Activated naive CD4-positive, alpha-beta T cell treated with anti-CD3 and anti-CD28 coated beads, Interleukin-2, amount 50 U/mL, for 72 hours (primary cell): ENCODE results near the gene SUSD2. TPM values are rescaled to one million over a fixed set of nuclear protein-coding genes. Genes with fewer than 3 reads are reported as not detected.
A peak's percentile ranks its signal among the peaks of the same experiment; 100 is the strongest.
"Not testable (repeated sequence)": the region's sequence is repeated elsewhere in the genome, so short reads cannot be mapped to it uniquely, and the experiment has no call there.

ENCODE experiments used
- ATAC-seq, 2 donors: fragments of 150-1000 bp; cut with Tn5 transposase; 2 replicates each; pipeline ENCODE4 v1.10.0; 2021; ENCODE audit warnings: mild to moderate bottlenecking in 2 of 2, moderate library complexity in 2 of 2
- DNase-seq, 2 donors: peaks; one replicate each; pipeline ENCODE4 v3.0.0; 2021 to 2022; ENCODE audit warnings: low spot score in 2 of 2
- H3K27ac Mint-ChIP-seq, 2 donors: one replicate each; pipeline ENCODE4 v1.8.0; 2022; ENCODE audit warnings: mild to moderate bottlenecking in 2 of 2, mixed read lengths in 2 of 2
- H3K36me3 Mint-ChIP-seq, 2 donors: one replicate each; pipeline ENCODE4 v1.8.0; 2022; ENCODE audit warnings: mixed read lengths in 2 of 2
- H3K9me3 Mint-ChIP-seq, 2 donors: one replicate each; pipeline ENCODE4 v1.8.0; 2022; ENCODE audit warnings: mixed read lengths in 2 of 2
- total RNA-seq, 2 donors: library from RNA; stranded (reverse); gene quantifications; one replicate each; pipeline ENCODE4 v1.2.3, GENCODE V29; 2022

The SUSD2 gene
- 1 to 10 TPM in 1 of 2 donors, under 1 TPM in 1; 0.20 to 1.6 TPM for total RNA-seq

GRCh38 chr22:24181088-24181995 is at the start of gene SUSD2:
TSS of gene SUSD2 (plus strand) at chr22:24181487. CDS start at chr22:24181520, 33 bp downstream.
- peak within 1 kb of the TSS in 1 of 2 donors; percentile 49 for H3K27ac Mint-ChIP-seq
- no peaks in the 10 kb centered on the region for H3K36me3 Mint-ChIP-seq
- H3K9me3 Mint-ChIP-seq, result no peaks in the 10 kb centered on the region
- ATAC-seq, result no peak
- DNase-seq, result no peak

DNA sequence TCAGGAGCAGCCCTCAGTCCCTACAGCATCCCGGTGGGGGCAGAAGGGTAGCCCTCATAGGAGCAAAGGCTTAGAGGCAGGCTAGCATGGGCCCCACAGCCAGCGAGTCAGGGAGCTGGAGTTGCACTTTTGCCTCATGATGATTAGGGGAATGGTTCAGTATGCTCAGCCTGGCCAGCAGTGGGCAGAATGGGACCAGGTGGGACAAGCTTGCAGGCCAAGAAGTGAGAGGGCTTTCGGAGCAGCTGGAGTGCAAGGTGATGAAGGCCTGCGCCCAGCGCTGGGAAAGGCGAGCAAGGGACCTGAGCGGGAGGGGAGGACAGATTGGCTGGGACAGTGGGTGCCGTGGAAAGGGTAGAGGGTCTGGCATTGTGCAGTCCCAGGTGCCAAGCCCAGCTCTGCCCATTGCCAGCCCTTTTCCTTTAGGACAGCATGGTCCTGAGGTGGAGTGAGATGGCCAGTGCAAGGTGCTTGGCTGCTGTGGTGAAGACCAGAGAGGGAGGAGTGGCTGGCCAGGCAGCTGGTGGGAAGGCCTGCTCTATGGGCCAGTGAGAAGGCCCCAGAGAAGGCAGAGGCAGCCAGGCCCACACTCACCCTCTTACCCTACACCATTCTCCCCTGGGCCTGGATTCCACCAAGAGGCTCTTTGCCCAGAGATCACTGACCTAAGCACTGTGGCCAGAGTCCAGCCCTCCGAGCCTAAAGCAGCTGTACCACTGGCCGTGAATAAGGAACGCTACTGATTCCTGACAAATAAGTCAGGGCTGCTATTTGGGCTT is 47.9 kb upstream of the SUSD2 start:
- H3K27ac Mint-ChIP-seq, result peak overlapping the region; percentile 6 to 24
- peak in 1 of 2 donors; percentile 13 for ATAC-seq

DNA sequence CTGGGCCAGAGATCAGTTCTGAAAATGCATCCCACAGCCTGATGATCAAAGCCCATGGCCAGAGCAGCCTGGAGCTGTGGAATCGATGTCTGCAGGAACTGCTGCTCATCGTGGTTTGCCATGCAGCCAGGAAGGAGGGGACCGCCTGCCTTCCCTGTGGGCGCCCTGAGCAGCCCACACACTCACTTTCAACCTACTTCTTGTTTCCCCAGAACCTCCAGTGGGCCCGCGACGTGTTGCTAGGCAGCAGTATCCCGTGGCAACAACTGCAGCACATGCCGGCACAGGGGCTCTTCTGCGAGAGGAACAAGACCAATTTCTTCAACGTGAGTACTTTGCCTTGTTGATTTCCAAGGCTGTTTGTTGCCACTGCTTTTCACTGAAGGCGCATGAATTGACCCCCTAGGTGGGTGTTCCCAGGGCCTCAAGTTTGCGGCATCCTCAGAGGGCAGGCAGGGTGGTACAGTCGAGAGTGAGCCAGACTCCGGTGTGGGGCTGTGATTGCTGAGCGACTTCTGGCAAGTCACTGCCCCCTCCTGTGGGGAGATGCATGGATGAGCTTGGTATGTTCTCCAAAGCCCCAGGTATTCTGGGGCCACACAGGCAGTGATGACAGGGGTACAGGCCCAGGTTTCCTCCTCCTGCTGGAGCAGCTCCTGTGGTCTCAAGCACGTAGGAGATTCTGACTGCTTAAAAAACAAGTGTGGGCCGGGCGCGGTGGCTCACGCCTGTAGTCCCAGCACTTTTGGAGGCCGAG is 47.0 kb upstream of the SUSD2 start:
- H3K36me3 Mint-ChIP-seq, result peaks cover 0 to 6% of the 10 kb centered on the region in 2 donors
- no peaks in the 10 kb centered on the region for H3K9me3 Mint-ChIP-seq
- ATAC-seq (peak; percentile 40 to 47), DNase-seq (no peak)
- peak overlapping the region in 1 of 2 donors; percentile 22 for H3K27ac Mint-ChIP-seq

More for the DNA sequence above, 47.9 kb upstream of the SUSD2 start:
- H3K9me3 Mint-ChIP-seq, result no peaks in the 10 kb centered on the region
- DNase-seq, result no peak
- peaks cover 0 to 6% of the 10 kb centered on the region in 2 donors for H3K36me3 Mint-ChIP-seq

GRCh38 chr22:24136533-24136932 is 44.8 kb upstream of the SUSD2 start:
- not testable (repeated sequence) for H3K27ac Mint-ChIP-seq, DNase-seq, H3K9me3 Mint-ChIP-seq, H3K36me3 Mint-ChIP-seq, ATAC-seq

- H3K36me3 Mint-ChIP-seq, result peaks cover 0 to 6% of the 10 kb centered on the region in 2 donors
- no peak for DNase-seq
- H3K9me3 Mint-ChIP-seq, result no peaks in the 10 kb centered on the region
- ATAC-seq, result no peak
- peak overlapping the region in 1 of 2 donors; percentile 2 for H3K27ac Mint-ChIP-seq
Observed at GRCh38 chr22:24137595-24137994, 43.7 kb upstream of the SUSD2 start.

DNA sequence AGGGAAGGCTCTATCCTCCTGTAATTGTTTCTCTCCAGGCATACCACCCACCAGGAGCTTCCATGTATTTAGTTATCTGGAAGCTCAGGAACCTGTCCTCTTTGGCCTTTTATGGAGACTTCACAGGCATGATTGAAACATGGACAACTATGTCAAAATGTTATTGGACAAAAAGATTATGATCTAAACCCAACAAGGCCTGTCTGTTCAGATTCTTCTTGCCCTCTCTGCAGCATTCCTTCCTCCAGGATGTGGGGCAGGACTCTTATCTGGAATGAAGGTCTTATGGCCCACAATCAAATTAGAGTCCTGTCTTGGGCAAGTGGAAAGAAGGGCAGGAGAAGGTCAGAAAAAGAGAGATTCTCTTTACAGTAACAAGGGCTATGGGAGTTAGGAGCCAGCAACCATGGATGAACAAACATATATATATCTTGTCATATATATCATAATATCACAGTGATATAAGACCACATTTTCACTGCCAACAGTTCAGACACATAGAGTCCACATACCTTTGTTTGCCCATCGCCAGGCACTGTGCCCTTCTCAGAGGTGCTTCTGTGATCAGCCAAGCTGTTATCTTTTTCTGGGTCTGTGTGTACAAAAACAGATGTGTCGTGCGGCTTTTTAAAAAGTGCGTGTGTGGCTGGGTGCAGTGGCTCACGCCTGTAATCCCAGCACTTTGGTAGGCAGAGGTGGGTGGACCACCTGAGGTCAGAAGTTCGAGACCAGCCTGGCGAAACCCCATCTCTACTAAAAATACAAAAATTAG is 42.5 kb upstream of the SUSD2 start:
- no peak for DNase-seq
- Mint-ChIP-seq H3K27ac (no peak overlapping the region), H3K36me3 (peaks cover 0 to 6% of the 10 kb centered on the region in 2 donors), H3K9me3 (no peaks in the 10 kb centered on the region)
- ATAC-seq, result no peak

GRCh38 chr22:24140357-24140756 is 40.9 kb upstream of the SUSD2 start:
- peak overlapping the region; percentile 31 to 45 for H3K27ac Mint-ChIP-seq
- no peaks in the 10 kb centered on the region for H3K9me3 Mint-ChIP-seq
- peaks cover 0 to 6% of the 10 kb centered on the region in 2 donors for H3K36me3 Mint-ChIP-seq
- DNase-seq (no peak), ATAC-seq (no peak)

GRCh38 chr22:24141586-24141985 is 39.7 kb upstream of the SUSD2 start:
- Mint-ChIP-seq H3K9me3 (no peaks in the 10 kb centered on the region), H3K36me3 (peaks cover 0 to 5% of the 10 kb centered on the region in 2 donors), H3K27ac (peak overlapping the region; percentile 73 to 89)
- DNase-seq, result no peak
- peak; percentile 79 to 89 for ATAC-seq

DNA sequence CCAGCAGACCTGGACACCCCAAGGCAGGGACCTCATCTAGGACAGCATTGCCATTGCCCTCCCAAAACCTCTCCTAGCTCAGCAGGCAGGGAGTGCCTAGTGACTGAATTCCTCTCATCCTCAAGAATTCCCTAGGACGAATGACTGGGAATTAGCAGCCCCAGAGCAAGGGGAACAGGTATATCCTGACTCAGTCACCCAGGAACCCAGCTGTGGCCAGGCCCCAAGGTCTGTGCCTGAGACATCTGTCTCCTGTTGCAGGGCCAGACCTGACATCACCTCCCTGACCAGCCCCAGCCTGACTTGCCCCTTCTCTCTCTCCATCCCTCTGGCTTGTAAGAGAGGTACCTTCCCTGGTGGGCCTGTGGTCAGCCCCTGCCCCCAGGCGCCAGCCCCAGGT is 39.0 kb upstream of the SUSD2 start:
- no peaks in the 10 kb centered on the region for H3K9me3 Mint-ChIP-seq
- peak overlapping the region; percentile 73 to 89 for H3K27ac Mint-ChIP-seq
- no peaks in the 10 kb centered on the region for H3K36me3 Mint-ChIP-seq

GRCh38 chr22:24142831-24143230 is 38.5 kb upstream of the SUSD2 start:
- DNase-seq (no peak), ATAC-seq (no peak)
- Mint-ChIP-seq H3K27ac (peak overlapping the region; percentile 23 to 73), H3K9me3 (no peaks in the 10 kb centered on the region), H3K36me3 (no peaks in the 10 kb centered on the region)

More for the DNA sequence above, 39.0 kb upstream of the SUSD2 start:
- DNase-seq (no peak), ATAC-seq (no peak)

- Mint-ChIP-seq H3K9me3 (no peaks in the 10 kb centered on the region), H3K36me3 (no peaks in the 10 kb centered on the region), H3K27ac (peak overlapping the region; percentile 16 to 75)
- no peak for ATAC-seq
- DNase-seq, result no peak
Observed at GRCh38 chr22:24144056-24144777, 37.1 kb upstream of the SUSD2 start.

- ATAC-seq (no peak), DNase-seq (no peak)
- no peaks in the 10 kb centered on the region for H3K9me3 Mint-ChIP-seq
- peak overlapping the region; percentile 16 to 75 for H3K27ac Mint-ChIP-seq
- no peaks in the 10 kb centered on the region for H3K36me3 Mint-ChIP-seq
Observed at GRCh38 chr22:24144778-24145085, 36.6 kb upstream of the SUSD2 start.

DNA sequence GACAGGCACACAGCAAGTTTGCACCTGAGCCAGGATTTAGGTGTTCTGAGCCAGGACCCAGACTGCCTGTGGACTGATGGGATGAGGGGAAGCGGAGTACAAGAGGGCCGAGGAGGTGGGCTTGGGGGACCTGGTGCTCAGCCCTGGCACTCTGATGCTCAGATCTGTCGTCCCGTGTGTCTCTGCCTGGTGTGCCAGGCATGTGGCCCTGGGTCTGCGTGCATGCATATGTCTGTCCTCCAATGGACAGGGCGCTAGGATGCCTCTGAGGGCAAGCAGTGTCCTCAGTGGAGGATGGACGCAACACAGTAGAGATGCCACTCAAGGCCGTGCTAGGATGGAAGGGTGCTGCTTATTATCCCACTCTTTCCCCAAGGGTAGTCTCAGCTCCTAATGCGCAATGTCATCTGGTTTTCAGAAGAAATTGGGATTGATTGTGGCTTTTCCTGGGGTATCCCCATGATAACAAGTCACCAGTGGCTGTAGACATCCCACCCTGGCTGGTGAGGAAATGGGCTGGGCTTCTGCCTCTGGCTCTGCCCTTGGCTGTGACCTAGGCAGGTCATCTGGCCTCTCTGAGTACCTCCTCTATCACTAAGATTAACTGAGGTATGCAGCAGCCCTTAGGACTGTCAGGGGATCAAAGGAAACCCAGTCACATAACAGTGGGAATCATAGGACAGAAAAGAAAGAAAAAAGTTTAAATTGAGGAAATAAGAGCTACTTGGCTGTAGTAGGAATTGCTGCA is 35.7 kb upstream of the SUSD2 start:
- DNase-seq (no peak), ATAC-seq (no peak)
- H3K9me3 Mint-ChIP-seq, result no peaks in the 10 kb centered on the region
- peak overlapping the region; percentile 56 to 65 for H3K27ac Mint-ChIP-seq
- no peaks in the 10 kb centered on the region for H3K36me3 Mint-ChIP-seq

DNA sequence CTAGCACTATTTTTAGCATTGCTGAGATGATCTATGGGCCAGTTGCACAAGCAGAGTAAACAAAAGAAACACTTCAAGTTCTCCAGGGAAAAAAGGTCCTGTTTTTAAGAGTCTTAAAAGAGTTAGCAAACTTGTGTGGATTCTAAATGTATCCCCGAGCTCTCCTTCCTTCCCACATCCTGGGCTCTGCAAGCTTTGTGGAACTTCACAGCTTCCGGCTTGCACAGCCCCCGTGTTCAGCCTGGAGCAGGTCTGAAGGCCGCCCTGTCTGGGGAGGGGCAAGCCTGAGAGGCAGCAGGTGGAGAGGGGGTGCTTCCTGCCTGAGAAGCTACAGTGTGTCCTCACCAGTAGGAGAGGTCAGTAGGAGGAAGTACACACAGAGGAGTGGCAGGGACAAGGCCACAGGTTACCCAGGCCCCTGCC is 35.1 kb upstream of the SUSD2 start:
- H3K27ac Mint-ChIP-seq, result peak overlapping the region; percentile 56 to 65
- ATAC-seq (peak; percentile 28 to 32), DNase-seq (no peak)
- no peaks in the 10 kb centered on the region for H3K9me3 Mint-ChIP-seq
- no peaks in the 10 kb centered on the region for H3K36me3 Mint-ChIP-seq
